GM18519 (cell line): ENCODE data around the gene F2R.
"Not testable (repeated sequence)": the region's sequence is repeated elsewhere in the genome, so short reads cannot be mapped to it uniquely, and the experiment has no call there.

ENCODE experiments used
- ATAC-seq: cut with Tn5 transposase; IDR thresholded peaks from one replicate; pipeline ENCODE4 v1.9.1; 2021; ENCODE audit warnings: mild to moderate bottlenecking, moderate library complexity; ENCODE audit not compliant: unreplicated experiment, low FRiP score

Gene F2R

GRCh38 chr5:76715736-76716455 is at the start of gene F2R:
Gene F2R (plus strand): TSS chr5:76716126. CDS start chr5:76716308, 182 bp downstream.
- ATAC-seq, result no peak

DNA sequence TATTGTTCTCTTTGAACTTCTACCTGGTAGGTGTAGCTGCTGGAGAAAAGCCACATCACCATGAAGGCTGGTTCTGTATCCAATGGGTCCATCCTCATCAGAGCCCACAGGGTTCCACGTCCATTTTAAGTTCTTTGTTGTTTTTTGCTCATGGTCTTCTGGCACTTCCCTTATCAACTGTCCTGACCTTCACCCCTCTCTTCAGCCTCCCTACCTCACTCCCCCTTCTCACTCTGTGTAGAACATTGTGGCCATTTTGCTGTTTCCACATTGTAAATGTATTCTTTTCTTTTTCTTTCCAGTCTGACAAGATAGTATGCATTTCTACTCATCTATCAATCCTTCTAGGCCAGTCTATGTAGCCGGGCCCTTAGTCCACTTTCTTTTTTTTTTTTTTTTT is 48.4 kb upstream of the F2R start:
- ATAC-seq, result no peak

- no peak for ATAC-seq
Measured at GRCh38 chr5:76669245-76669644, 46.7 kb upstream of the F2R start.

DNA sequence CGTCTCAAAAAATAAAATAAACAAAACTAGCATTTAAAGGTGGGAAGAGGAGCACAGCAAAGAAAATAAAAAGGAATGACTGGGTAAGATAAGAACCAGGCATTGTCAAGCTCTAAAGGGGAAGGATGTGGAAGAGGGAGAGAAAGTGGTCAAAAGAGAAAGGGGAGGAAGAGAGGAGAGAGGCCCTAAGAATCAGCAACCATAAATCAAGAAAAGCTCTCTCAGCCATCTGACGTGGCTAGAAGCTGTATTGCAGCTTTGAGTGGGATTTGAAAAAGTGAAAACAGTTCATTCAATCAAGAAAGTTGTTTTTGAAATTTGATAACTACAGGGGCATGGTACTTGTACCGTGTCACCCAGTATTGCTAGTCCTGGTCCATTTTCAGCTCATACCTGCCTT is 45.4 kb upstream of the F2R start:
- no peak for ATAC-seq

- ATAC-seq, result no peak
Measured at GRCh38 chr5:76672242-76672641, 43.7 kb upstream of the F2R start.

- ATAC-seq, result no peak
Measured at GRCh38 chr5:76673125-76673524, 42.8 kb upstream of the F2R start.

DNA sequence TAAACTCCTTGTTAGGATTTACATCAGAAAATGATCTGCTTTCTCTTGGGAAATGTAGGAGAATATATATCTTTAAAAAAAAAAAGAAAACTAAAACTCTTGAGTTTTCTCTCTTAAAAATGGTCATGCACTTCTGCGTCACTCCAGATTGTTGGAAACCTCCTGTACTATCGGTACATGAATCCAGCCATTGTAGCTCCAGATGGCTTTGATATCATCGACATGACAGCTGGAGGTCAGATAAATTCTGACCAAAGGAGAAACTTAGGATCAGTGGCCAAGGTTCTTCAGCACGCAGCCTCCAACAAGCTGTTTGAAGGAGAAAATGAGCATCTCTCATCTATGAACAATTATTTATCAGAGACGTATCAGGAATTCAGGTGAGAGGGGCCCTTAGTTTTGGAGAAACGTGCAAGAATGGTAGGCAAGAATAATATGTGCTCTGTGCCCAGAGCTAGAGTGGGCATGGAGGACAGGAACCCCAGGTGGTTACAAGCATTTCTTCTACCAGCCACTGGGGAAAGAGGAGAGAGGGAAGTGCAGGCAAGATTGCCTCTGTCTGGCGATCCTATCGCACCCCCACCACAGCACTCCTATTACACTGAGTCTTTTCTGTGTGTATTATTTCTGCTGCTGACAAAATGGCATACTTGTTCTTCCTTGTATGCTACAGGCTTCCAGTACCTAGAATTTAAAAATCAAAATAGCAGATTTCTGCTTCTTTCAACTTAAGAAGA is 41.4 kb upstream of the F2R start:
- ATAC-seq, result no peak

GRCh38 chr5:76675364-76675763 is 40.6 kb upstream of the F2R start:
- ATAC-seq, result no peak

DNA sequence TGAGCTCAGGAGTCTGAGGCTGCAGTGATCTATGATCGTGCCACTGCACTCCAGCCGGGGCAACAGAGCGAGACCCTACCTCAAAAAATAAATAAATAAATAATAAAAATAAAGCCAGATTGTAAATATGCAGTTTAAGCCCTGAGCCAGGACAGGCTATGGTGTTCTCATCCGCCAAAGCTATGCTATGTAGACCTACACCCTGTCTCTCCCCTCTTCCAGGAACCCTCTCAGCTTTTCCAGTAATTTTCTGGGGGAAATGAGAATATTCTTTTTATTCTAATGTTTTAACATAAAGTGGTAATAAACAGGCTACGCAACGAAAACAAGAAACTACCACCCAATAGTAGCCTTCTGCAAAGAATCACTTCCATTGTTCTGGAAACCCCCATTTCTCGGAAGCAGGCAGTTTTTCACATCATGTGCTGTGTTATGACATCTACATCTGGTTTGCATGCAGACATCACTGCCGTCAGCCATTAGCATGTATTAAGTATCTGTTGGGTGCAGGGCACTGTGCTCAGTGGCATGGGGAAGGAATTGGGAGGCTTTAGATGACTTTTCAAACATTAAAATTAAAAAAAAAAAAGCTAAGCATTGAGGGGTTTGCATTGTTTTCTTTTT is 38.0 kb upstream of the F2R start:
- ATAC-seq, result no peak

DNA sequence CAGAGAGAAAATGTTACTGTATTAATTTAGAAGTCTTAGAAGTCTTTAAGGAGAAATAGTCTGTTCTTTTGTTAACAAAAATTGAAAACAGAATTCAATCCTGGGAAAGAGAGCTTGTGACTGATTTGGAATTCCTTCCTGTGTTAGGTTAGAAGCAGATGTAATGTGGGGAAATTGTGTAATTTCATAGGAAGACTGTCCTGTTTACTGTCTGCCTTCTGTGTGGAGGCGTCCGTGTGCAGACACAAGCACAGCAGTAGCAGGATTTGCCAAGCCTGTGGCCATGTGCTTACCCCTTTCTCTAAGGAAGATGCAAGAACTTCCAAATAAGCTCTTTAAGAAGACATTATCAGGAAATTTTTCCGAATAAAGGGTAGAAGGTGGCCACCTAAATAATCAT is 36.7 kb upstream of the F2R start:
- ATAC-seq, result no peak

GRCh38 chr5:76680826-76681225 is 35.1 kb upstream of the F2R start:
- not testable (repeated sequence) for ATAC-seq

DNA sequence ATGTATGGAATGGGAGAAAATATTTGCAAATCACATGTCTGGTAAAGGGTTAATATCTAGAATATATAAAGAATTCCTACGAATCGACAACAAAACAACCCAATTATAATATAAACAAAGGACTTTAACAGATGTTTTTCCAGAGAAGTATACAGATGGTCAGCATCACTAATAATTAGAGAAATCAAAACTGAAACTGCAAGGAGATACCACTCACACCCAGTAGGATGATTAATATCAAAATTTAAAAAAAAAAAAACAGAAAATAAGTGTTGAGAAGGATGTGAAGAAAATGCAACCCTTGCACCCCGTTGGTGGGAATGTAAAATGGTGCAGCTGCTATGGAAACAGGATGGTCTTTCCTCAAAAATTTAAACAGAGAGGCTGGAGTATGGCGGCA is 34.6 kb upstream of the F2R start:
- no peak for ATAC-seq

DNA sequence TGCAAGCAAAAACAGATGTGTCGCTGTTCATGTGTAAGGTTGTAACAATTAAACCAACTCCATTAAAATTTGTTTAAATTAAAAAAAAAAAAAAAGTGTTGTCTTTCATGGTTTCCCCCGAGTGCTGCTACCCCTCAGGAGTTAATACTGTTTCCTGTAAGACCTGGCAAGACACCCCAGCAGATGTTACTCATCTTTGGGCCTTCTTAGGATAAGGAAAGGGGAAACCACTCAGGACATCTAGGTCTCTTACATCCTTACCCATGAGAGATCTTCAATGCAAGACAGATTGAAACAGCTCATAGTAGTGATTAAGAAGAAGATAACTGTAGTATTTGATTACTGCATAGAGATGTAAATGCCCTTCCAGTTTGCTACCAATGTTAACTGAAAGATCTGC is 33.5 kb upstream of the F2R start:
- no peak for ATAC-seq

DNA sequence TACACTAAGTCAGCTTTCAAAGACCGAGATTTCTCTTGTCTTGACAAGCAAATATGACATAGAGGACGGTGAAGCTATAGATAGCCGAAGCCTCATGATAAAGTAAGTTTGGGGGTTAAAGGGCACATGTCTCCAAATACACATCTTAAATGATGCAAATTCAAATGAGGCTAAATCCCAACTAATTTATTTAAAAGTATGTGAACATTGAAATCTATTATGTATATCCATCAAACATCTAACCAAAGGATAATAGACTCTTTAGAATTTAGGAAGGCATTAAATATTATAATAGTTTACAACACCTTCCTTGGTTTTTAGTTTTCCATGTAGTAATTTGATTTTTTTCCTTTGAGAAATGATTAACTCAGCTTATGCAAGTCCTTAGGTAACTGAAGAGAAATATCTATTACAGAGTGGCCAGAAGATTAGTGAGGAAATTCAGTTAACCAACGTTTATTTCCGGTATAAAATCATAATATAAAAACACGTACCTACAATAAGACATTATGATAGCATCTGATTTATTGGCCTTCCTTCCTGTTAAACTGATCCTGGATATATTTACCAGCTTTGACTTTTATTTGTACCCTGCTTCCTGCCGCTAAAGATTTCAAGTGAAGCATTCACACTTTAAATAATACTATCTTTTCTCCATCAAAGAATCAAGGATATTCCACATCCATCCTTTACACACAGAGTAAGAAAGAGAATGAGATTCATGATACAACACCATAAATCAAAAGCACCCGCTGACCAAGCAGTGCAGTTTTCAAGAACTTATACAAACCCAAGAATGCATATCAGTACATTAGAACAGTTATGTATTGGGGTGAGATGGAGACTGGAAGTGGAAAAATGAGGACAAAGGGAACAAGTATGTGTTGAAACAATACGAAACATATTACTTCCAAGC is 31.9 kb upstream of the F2R start:
- ATAC-seq, result no peak

GRCh38 chr5:76684756-76685519 is 31.0 kb upstream of the F2R start:
- no peak for ATAC-seq

GRCh38 chr5:76685704-76686103 is 30.2 kb upstream of the F2R start:
- no peak for ATAC-seq

- ATAC-seq, result no peak
Measured at GRCh38 chr5:76688212-76688611, 27.7 kb upstream of the F2R start.

DNA sequence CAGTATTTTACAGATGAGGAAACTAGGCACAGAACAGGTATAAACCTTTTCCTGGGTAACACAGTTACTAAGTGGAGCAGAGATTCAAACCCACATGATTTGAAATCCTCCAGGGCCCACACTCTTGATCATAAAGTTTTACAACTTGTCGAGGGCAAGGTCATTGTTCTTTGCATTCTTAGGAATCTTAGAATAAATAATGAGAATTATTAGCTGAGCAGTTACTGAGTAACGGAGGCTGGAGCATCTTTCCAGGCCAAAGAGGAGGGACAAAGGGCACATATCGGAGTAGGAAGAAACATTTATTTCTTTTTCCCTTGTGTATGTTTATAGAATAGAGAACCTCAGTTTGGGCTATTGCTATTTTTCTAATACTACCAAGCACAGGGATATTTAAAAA is 27.1 kb upstream of the F2R start:
- no peak for ATAC-seq

GRCh38 chr5:76689321-76690036 is 26.4 kb upstream of the F2R start:
- no peak for ATAC-seq
